HCT116 (cell line): ENCODE results near the gene VEPH1.

Experiments used
- CEBPB ChIP-seq: IDR thresholded peaks from 2 replicates; pipeline ENCODE4 v1.6.1; 2012; ENCODE audit warnings: low read depth
- POLR2A ChIP-seq: IDR thresholded peaks from 2 replicates; pipeline ENCODE4 v1.7.0; 2011; ENCODE audit warnings: borderline replicate concordance; ENCODE audit not compliant: insufficient read depth, insufficient read length; ENCODE audit errors: extremely low read depth
- SP1 ChIP-seq: IDR thresholded peaks from 2 replicates; pipeline ENCODE4 v1.6.1; 2012; ENCODE audit warnings: low read depth
- TF ChIP-seq, protein P1 (sequence below), 3 experiments: fragments of 200-600 bp in 1 of 3; sonication (generic) in 1 of 3; IDR thresholded peaks in 2 of 3; conservative IDR thresholded peaks in 1 of 3; 2 replicates each; pipeline ENCODE4 v1.5.1; 2012 to 2017; ENCODE audit warnings: low read depth in 2 of 3, low read length in 2 of 3, antibody characterized with exemption in 1 of 3, borderline replicate concordance in 1 of 3, control low read depth in 1 of 3, mild to moderate bottlenecking in 1 of 3, mixed read lengths in 1 of 3, mixed run types in 1 of 3, moderate library complexity in 1 of 3; ENCODE audit not compliant: insufficient read depth in 1 of 3
- TF ChIP-seq, protein P2 (sequence below): IDR thresholded peaks from 2 replicates; pipeline ENCODE4 v1.6.1; 2012; ENCODE audit warnings: low read depth

- TF ChIP-seq, protein P1, sequence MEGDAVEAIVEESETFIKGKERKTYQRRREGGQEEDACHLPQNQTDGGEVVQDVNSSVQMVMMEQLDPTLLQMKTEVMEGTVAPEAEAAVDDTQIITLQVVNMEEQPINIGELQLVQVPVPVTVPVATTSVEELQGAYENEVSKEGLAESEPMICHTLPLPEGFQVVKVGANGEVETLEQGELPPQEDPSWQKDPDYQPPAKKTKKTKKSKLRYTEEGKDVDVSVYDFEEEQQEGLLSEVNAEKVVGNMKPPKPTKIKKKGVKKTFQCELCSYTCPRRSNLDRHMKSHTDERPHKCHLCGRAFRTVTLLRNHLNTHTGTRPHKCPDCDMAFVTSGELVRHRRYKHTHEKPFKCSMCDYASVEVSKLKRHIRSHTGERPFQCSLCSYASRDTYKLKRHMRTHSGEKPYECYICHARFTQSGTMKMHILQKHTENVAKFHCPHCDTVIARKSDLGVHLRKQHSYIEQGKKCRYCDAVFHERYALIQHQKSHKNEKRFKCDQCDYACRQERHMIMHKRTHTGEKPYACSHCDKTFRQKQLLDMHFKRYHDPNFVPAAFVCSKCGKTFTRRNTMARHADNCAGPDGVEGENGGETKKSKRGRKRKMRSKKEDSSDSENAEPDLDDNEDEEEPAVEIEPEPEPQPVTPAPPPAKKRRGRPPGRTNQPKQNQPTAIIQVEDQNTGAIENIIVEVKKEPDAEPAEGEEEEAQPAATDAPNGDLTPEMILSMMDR (IDR thresholded peaks at IDR 0.05 in 2 of 3, conservative IDR thresholded peaks at IDR 0.05 in 1 of 3; ENCODE audit: borderline replicate concordance in 1 of 3, insufficient read depth in 1 of 3, low read depth in 2 of 3, low read length in 2 of 3), result no peak
- no peak for TF ChIP-seq POLR2A
- TF ChIP-seq, protein P2, sequence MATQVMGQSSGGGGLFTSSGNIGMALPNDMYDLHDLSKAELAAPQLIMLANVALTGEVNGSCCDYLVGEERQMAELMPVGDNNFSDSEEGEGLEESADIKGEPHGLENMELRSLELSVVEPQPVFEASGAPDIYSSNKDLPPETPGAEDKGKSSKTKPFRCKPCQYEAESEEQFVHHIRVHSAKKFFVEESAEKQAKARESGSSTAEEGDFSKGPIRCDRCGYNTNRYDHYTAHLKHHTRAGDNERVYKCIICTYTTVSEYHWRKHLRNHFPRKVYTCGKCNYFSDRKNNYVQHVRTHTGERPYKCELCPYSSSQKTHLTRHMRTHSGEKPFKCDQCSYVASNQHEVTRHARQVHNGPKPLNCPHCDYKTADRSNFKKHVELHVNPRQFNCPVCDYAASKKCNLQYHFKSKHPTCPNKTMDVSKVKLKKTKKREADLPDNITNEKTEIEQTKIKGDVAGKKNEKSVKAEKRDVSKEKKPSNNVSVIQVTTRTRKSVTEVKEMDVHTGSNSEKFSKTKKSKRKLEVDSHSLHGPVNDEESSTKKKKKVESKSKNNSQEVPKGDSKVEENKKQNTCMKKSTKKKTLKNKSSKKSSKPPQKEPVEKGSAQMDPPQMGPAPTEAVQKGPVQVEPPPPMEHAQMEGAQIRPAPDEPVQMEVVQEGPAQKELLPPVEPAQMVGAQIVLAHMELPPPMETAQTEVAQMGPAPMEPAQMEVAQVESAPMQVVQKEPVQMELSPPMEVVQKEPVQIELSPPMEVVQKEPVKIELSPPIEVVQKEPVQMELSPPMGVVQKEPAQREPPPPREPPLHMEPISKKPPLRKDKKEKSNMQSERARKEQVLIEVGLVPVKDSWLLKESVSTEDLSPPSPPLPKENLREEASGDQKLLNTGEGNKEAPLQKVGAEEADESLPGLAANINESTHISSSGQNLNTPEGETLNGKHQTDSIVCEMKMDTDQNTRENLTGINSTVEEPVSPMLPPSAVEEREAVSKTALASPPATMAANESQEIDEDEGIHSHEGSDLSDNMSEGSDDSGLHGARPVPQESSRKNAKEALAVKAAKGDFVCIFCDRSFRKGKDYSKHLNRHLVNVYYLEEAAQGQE, result no peak
- no peak for TF ChIP-seq SP1
- no peak for TF ChIP-seq CEBPB
These were observed 82.5 kb downstream of the VEPH1 start for GRCh38 chr3:157420606-157421130.
